ENCODE data around the gene CD8A.

DNA sequence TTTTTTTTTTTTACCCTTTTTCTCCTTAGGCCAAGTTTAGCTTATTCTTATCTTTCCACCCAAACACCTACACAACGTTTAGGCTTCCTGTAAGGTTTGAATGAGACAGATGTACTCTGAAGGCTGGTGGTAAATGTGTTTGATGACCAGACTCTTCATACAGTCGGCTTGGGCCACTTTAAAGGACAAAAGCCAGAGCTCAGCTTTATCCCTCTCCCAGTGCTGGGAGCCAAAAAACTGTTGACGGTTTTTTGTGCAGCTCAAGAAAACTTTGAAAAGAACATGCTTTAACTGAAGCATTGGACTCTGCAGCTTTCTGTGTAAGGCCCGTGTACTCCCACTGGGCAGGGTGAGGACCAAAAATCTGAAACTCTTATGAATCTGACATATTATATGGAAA, 15.4 kb downstream of the CD8A start:
- TF ChIP-seq, protein P1, sequence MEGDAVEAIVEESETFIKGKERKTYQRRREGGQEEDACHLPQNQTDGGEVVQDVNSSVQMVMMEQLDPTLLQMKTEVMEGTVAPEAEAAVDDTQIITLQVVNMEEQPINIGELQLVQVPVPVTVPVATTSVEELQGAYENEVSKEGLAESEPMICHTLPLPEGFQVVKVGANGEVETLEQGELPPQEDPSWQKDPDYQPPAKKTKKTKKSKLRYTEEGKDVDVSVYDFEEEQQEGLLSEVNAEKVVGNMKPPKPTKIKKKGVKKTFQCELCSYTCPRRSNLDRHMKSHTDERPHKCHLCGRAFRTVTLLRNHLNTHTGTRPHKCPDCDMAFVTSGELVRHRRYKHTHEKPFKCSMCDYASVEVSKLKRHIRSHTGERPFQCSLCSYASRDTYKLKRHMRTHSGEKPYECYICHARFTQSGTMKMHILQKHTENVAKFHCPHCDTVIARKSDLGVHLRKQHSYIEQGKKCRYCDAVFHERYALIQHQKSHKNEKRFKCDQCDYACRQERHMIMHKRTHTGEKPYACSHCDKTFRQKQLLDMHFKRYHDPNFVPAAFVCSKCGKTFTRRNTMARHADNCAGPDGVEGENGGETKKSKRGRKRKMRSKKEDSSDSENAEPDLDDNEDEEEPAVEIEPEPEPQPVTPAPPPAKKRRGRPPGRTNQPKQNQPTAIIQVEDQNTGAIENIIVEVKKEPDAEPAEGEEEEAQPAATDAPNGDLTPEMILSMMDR (conservative IDR thresholded peaks at IDR 0.05 in 1 of 2, IDR thresholded peaks at IDR 0.05 in 1 of 2; ENCODE audit: low read depth in 1 of 2, low read length in 2 of 2), result no peak
- no peak for TF ChIP-seq EZH2 (IDR thresholded peaks at IDR 0.05; ENCODE audit: low read length, missing control alignments)
